NCI-H2029 (cell line): ENCODE data around the gene RASSF3.
"Not testable (repeated sequence)": the region's sequence is repeated elsewhere in the genome, so short reads cannot be mapped to it uniquely, and the experiment has no call there.

Experiments
- DNase-seq: peaks from one replicate; lab custom pipeline; 2025; lab: John Stamatoyannopoulos, UW

Gene RASSF3

DNA sequence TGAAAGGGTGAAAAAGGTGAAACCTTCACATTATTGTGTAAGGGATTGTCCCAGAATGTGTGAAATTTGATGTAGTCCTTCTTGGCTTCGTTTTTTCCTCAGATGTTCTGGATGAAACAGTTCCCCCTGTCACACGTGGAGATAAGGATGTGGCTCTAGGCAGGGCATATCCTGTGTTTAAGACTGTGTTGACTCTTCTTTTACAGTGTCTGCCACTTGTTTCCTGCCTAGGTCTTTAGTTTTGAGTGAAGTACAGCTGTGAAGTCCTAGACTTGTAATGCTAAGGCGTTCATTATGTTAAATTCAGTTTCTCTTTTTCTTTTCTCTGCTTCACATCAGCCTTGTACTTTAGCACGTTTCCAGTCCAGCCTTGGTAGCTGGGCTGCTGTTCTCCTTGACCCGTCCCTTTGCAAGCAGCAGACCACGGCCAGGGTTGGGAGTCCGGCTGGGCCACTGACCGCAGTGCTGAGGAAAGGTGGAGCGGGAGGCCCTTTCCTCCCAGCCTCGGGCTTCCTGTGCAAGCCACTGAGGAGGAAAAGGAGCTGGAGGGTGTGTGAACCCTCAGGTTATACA, 59.1 kb downstream of the RASSF3 start:
- DNase-seq, result no peak

DNA sequence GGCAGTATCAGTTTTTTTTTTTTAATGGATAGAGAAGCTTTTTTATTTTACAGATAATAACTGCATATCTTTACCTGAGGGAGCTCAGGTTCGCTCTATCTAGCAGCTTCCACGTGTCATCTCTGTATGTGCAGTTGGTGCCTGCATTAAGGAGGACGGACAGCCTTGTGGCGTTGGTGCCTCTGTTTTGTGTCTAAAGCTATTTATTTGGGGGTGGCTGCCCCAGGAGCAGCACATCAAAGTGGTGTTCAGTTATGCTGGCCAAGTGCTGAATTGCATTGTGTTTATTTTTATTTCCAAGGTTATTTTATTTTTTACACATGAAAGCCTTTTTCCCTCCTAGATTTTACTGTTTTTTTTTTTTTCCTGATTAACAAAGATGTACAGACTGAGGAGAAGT, 59.7 kb downstream of the RASSF3 start:
- no peak for DNase-seq

DNA sequence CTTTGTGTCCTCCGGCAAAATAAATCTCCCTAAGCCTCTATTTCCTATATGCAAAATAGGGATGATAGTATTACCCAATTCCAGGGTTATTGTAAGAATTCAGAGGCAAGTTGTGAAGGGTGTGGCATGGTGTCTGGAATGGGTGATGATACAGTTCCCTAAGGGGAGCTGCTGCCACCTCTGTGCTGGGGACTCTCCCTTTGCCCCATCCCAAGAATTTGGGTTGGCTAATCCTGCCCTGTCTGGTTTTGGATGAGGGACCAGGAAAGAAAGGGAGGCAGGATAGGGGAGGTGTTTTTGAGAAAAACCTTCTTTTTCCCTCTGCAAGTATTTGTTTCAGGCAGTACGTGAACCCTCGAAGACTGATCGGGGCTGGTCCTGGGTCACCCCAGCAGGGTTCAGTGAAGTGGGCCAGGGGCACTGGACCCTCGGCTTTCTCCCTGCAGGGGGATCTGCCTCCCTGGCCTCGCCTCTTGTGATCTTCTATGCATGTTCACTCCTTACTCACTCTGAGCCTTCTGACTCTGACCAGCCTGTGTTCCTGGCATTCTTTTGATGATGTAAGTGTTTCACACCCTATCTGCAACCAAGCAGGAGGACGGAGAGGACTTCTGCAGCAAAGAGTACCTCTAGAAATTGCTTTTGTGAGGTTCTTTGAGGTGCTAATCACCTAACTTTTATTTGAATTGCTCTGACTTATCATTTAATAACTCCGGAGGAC, 60.8 kb downstream of the RASSF3 start:
- DNase-seq, result no peak

DNA sequence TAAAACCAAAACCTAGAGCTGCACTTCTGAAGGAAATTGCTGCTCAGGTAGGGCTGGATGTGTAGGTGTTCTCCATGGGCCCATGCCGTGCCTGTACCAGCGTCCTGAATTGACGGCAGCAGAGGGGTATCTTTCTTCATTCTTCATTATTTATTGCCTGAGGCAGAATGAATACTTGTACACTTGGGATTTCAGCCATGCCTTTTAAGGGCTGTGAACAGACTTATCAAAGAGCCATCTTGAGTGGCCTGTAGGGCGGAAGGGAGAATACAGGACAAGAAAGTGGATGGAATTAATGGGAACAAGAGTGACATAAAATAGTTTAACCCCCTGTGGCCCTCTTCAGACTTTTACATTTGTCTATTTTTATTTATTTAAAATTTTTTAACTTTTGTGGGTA, 61.4 kb downstream of the RASSF3 start:
- no peak for DNase-seq

DNA sequence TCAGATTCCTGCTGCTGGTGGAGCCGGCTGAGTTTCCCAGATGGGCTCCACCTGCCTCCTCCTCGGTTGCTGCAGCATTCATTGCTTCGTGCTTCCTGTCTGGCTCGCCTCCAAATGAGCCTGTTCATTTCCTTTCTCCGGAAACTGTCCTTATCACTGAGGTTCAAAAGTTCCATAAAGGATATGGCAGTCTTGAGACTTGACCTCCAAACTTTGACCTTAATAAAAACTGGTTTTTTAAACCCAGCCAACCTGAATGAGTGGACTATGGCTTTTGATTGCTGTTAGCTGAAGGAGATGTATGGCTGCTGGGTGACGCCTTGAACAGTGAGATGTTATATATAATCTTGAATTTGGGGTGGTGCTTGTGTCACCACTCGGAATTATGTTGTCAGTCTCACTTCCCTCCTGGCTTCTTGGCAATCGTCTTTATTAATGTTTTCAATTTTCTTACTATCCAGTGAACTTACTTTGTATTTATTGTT, 62.7 kb downstream of the RASSF3 start:
- DNase-seq, result peak; percentile 92

DNA sequence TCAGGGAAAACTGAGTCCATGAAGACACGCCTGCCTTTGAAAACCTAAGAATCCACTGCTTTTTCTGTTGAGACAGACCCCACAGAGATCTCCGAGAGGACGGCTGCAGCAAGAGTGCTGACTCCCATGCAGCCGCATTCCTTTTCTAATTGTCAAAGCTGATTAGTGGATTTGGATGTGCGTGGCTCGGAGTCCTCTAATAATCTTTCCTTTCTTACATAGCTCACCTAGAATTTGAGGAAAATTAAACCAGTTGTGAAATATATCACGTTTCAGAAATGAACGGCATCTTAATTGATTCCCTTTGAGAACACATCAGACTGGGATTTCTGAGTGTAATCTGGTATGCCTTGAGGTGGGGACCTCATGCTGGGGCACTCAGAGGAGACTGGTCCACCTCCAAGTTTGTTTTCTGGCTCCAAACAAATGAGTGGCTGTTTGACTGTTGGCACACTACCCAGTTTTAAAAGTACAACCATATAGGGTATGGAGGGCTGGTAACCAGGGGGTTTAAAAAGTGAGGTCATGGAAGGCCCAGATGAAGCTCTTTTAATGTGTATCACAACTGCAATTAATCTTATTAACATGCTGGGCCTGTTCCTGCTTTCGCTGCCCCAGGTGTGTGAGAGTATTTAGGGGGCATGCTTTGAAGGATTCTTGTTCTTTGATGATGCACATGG, 63.3 kb downstream of the RASSF3 start:
- peak; percentile 85 for DNase-seq

DNA sequence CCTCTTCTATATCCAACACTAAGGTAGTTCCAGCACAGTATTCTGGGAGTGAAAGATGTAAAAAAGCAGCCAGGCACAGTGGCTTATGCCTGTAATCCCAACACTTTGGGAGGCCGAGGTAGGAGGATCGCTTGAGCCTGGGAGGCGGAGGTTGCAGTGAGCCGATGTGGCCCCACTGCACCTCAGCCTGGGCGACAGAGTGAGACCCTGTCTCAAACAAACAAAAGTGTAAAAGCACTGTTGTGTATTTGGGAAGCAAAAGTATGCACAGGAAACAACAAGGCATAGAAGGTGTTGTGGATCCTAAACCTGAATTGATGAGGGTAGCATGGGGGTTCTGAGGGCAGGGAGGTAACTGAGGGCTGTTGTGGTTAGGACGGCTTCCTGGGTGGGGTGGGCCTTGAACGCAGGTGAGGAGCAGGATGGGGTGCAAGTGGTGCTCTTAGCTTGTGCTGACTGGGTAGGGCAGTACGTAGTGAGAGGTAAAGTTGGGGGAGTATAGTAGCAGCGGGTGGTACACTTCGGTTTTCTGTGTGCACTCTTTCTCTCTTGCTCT, 64.2 kb downstream of the RASSF3 start:
- no peak for DNase-seq

DNA sequence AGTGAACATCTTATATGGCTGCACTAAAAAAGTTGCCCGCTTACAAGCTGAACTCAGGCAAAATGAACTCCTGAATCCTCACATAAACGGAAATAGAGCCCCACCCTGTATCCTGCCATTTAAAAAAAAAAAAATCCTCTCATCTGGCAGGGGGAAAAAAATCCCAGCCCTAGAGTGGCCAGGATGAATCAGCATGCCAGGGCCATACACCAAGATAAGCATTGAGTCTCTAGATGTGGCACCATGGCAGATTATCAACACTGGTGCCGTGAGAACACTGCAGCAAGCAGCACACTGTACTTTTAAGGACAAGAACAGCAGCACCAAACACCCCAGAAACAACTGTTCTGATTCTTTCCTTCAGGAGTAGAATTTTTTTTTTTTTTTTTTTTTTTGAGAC, 65.5 kb downstream of the RASSF3 start:
- DNase-seq, result no peak

DNA sequence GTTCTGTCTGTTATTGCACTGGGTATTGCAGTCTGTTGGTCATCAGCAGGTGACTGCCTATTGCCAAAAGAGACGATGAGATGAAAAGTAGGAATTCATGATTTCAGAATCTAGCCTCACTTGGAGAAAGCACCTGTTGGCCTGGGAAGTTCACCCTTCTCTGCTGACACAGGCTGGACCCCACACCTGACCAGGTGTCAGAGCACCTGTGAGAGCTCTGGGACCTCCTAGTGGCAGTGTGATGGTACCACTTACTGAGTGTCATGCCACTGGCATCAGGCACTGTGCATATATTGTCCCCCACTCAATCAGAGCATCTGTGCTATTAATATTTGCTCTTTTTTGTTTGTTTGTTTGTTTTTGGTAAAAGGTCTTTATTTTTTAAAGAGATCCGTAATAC, 68.0 kb downstream of the RASSF3 start:
- peak; percentile 25 for DNase-seq

DNA sequence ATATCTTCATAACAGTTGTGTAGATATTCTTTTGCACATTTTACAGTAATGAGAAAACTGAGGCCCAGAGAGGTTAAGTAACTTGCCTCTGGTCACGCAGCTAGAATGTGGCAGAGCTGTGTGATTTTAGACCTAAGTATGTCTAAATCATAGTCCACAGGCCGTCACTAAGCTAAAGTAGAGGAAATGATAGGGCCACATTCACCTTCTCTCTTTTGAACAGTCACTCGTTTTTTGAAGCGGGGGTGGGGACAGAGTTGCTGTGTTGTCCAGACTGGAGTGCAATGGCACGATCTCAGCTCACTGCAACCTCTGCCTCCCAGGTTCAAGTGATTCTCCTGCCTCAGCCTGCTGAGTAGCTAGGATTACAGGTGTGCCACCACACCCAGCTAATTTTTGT, 68.5 kb downstream of the RASSF3 start:
- peak; percentile 32 for DNase-seq

DNA sequence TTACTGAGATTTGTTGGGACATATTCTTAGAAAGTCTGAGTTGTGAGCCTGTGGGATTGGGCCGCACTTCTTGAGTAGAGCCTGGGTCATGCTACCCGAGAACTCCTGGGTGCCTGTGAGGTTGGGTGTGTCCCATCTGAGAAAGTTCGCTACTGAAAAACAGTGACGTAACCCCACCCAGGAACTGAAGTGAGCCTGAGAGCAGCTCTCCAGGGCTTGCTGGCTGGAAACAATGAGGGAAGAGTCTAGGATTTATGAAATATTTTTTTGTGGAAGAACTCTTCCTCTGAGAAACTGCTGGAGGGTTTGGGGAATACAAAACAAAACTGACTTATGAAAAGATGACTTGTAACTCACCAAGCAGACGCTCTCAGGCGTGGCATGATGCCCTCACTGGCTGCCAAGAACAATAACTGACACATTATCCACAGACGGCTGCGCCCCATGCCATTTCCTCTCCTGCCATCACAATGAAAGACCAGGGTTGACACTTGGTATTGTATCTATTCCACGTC, 69.2 kb downstream of the RASSF3 start:
- DNase-seq, result peak; percentile 83

DNA sequence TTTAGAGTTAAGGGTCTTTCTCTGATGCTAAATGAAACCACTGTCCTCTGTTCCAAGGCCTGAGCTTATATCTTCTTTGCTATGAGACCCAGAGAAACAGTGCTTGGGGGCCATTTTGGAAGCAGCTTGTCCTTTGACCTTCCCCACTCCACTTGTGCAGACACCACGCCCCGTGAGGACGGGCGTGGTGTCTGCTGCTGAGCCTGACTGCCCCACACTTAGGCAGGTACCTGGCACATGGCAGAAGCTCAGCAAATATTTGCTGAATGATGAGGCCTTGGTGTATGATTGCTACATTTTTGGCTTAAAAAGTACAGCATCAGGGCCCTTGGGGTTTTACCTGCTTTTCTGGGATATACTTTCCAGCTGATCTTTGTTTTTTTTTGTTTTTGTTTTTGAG, 69.9 kb downstream of the RASSF3 start:
- DNase-seq, result peak; percentile 83

DNA sequence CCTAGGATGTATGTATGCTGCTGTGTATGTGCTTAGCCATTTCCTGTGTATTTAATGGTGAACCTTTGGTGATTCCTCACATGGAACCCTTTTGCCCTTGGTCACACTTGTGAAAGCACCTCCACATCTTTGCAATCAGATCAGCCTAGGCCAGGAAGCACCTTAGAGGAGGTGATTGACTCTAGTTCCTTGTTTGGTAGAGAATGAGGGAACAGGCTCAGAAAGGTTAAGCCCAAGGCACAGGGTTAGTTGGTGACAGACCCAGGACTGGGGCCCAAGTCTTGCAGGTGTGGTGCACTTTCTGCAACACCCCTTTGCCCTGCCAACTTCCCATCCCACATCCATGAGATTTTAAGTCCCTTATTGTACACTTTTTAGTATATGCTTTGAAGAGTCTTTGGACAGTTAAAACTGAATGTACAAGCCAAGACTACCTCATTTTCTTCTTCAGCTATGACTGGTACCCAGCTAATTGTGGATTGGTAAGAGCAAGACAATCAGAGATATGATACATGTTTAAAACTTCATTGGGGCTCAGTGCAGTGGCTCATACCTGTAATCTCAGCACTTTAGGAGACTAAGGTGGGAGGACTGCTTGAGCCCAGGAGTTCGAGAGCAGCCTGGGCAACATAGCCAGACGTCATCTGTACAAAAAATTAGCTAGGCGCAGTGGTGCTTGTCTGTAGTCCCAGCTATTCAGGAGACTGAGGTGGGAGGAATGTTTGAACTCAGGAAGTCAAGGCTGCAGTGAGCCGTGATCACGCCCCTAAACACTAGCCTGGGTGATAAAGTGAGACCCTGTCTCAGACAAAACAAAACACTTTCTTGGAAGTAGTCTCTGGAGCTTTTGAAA, 71.1 kb downstream of the RASSF3 start:
- no peak for DNase-seq

DNA sequence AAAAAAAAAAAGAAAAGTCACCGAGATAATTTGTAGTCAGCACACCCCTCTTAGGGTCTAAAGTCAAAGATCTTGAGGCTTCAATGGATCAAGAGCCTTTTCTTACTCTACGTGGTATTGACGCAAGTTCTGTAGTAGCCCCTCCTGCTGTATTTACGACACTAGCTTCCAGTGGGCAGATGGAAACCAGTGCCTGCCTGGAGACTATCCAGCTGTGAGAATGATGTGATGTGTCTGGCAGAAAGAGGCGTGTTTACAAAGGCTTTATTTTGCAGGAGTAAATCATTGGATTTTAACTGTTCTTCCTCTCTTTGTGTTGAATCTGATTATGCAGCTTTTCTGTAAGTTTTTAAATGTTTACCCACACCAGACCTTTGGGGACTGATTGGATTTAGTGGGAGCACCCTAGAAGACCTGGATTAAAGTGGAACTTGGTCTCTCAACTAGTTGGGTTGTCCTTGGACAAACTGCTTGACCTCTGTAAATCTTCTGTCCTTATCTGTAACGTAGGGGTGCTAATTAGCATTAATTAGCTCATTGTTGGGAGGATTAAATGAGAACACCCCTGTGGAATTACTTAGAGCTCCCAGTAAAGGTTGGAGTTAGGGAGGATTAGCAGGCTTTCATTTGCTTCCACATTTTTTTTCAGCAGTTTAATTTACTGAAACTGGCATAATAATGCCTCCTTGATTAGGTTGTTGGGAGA, 72.4 kb downstream of the RASSF3 start:
- DNase-seq, result peak; percentile 18

DNA sequence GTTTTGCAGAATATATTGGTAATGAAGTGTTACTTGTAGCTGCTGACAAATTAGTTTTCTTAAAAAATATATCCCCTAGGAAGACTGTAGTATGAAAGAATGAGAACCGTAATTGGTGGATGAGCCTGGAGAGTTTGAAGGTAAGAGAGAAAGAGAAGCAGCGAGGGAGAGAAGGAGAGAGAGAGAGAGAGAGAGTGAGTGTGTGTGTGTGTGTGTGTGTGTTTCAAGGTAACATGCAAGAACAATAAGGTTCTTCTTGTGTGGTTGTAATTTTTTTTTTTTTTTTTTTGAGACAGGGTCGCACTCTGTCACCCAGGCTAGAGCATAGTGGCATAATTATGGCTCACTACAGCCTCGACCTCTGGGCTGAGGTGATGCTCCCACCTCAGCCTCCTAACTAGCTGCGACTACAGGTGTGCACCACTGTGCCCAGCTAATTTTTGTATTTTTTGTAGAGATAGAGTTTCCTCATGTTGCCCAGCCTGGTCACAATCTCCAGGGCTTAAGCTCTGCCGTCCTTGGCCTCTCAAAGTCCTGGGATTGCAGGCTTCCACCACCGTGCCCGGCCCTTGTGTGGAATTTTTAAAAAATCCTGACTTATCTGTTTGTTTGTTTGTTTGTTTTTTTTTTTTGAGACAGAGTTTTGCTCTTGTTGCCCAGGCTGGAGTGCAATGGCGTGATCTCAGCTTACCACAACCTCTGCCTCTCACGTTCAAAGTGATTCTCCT, 73.7 kb downstream of the RASSF3 start:
- DNase-seq, result no peak

DNA sequence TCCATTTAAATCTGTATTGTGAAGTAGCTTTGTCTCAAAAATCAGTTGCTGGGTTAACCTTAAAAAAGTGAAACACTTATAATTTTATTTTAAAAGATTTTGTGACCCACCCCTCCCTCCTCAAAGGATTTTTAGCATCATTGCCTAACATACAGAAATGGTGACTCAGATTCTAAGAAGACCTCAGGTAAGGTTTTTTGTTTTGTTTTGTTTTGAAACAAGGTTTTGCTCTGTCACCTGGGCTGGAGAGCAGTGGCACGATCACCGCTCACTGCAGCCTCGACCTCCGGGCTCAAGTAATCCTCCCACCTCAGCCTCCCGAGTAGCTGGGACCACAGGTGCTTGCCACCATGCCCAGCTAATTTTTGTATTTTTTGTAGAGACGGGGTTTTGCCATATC, 74.8 kb downstream of the RASSF3 start:
- no peak for DNase-seq

DNA sequence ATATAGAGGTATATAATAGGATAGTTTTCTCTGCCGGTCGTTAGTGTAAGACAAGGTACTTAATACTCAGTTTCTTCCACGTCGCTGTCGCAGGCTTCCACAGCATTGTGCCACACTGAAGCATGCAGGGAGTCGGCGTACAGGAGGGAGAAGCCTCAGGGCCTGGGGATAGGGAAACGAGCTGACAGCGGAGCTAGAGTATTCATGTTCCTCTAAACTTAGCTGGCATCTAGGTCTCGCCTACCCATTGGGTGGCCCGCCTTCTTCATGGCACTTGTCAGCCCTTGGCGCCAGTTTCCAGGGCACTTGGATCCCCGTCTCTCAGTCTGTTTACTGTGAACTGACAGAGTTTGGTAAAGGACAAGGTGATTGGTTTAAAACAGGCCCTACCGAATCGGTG, 75.3 kb downstream of the RASSF3 start:
- no peak for DNase-seq

DNA sequence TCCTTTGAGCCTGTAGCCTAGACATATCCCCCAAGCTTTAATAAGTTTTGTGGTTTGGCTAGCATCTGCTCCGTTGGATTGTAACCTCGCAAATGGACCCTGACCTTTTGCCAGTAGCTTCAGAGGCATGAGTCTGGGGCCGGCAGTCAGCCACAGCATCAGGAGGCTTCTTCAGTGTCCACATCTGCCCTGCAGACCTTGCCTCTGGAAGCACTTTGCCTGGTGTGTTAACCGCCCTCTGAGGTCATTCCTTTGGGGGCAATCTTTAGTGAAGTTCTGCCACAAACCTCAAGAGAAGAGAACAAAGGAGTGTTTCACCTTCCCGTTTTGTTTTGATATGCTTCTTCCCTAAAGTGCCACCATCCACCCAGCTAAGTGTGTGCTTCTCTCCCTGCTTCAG, 77.5 kb downstream of the RASSF3 start:
- DNase-seq, result no peak

DNA sequence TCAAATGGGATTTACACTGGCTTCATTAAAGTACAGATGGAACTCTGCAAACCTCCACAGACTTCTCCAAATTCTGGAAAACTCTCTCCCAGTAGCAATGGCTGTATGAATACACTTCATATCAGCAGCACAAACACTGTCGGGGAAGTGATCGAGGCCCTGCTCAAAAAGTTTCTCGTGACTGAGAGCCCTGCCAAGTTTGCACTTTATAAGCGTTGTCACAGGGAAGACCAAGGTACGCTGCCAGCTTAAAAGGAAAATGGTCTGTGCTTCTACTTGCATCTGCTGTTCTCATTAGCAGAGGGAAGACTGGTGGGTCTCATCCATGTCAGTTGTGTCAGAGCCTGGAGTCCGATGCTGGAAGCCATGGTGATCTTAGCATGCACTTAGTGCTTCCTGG, 77.9 kb downstream of the RASSF3 start:
- no peak for DNase-seq

DNA sequence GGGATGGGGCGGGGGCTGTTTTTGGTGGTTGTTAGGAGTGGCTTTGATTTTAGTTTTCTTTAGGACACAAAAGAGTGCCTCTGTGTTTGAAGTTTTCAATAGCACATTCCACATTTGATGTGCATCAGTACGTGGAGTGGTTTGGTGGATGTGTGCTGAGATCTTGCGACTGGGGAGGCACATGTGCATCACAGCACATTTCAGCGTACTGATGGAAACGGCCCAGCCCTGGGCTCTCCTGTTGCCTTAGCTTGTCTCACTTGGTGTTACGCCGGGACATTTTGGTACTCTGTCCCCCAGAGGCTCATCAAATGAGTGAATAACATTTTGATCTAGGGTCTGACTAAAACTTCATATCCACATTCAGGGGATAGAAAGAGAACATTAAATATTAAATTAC, 78.4 kb downstream of the RASSF3 start:
- DNase-seq, result no peak

DNA sequence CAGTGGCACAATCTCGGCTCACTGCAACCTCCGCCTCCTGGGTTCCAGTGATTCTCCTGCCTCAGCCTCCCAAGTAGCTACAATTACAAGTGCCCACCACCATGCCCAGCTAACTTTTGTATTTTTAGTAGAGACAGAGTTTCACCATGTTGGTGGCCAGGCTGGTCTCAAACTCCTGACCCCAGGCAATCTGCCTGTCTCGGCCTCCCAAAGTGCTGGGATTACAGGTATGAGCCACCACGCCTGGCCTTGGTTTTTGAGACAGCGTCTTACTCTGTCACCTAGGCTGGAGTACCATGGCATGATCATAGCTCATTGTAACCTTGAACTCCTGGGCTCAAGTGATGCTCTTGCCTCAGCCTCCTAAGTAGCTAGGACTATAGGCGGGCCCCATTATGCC, 79.9 kb downstream of the RASSF3 start:
- DNase-seq, result not testable (repeated sequence)
